GM12878 (cell line): ENCODE data around the gene OXCT2. TPM values are rescaled to one million over a fixed set of nuclear protein-coding genes. Genes with fewer than 3 reads are reported as not detected.
A peak's percentile ranks its signal among the peaks of the same experiment; 100 is the strongest.

Experiments used
- ATAC-seq: fragments of 200-7000 bp; cut with Tn5 transposase; 3 replicates; pipeline ENCODE4 v1.9.1; 2020; ENCODE audit warnings: mild to moderate bottlenecking, moderate library complexity
- BruUV-seq: library from RNA; stranded (reverse); fragments of 400-500 nt; replicated peaks from 2 replicates; lab custom pipeline; 2021; lab: Mats Ljungman, UMichigan
- CTCF ChIA-PET: fragments of 300-600 bp; sonication (Branson Sonifier 250); formaldehyde crosslinking; extraction: SDS; loops from one replicate; lab custom pipeline; 2021; ENCODE audit warnings: inconsistent platforms; lab: Yijun Ruan, JAX
- POLR2A ChIA-PET: fragments of 350-600 bp; formaldehyde crosslinking; extraction: SDS; loops from one replicate; lab custom pipeline; 2021; ENCODE audit warnings: inconsistent platforms; lab: Charles Lee
- RAD21 ChIA-PET: fragments of 300-600 bp; sonication (Branson Sonifier 250); formaldehyde crosslinking; loops from one replicate; lab custom pipeline; 2023; ENCODE audit warnings: antibody characterized with exemption; ENCODE audit not compliant: unreplicated experiment; lab: Charles Lee
- SMC1A ChIA-PET: fragments of 300-600 bp; sonication (Branson Sonifier 250); formaldehyde crosslinking; loops from one replicate; lab custom pipeline; 2023; ENCODE audit not compliant: unreplicated experiment, uncharacterized antibody; lab: Charles Lee
- DNase-seq: peaks from one replicate; pipeline ENCODE4 v3.0.0-alpha.2; 2011; ENCODE audit warnings: low read depth, low spot score
- FAIRE-seq: peaks from 3 replicates; lab custom pipeline; 2011; peaks lifted over from hg19 to GRCh38; lab: Jason Lieb, UNC
- H2AFZ ChIP-seq: 2 replicates; pipeline ENCODE4 v1.6.0; 2011; ENCODE audit warnings: low read depth, low read length, control low read depth; ENCODE audit not compliant: control insufficient read depth
- H3K27ac ChIP-seq: 2 replicates; pipeline ENCODE4 v1.5.1; 2011; ENCODE audit warnings: control low read depth; ENCODE audit not compliant: control insufficient read depth, insufficient read depth
- H3K27me3 ChIP-seq, 2 experiments: replicated peaks in 1 of 2; 2 replicates each; pipeline versions ENCODE4 v1.6.0 to v1.6.1; 2011; ENCODE audit warnings: low read length in 1 of 2; ENCODE audit not compliant: control insufficient read depth in 2 of 2, insufficient read depth in 2 of 2
- H3K36me3 ChIP-seq, 2 experiments: 2 replicates each; pipeline ENCODE4 v1.5.1; 2011; ENCODE audit warnings: low read length in 1 of 2; ENCODE audit not compliant: control insufficient read depth in 2 of 2, insufficient read depth in 2 of 2
- H3K4me1 ChIP-seq: 2 replicates; pipeline ENCODE4 v1.6.1; 2011; ENCODE audit warnings: mild to moderate bottlenecking, low read length, moderate library complexity, mixed read lengths; ENCODE audit not compliant: control insufficient read depth, insufficient read depth
- H3K4me2 ChIP-seq: 2 replicates; pipeline ENCODE4 v1.6.0; 2011; ENCODE audit warnings: control low read depth; ENCODE audit not compliant: control insufficient read depth, insufficient read depth
- H3K4me3 ChIP-seq: fragments of 200-600 bp; sonication (generic); 2 replicates; pipeline ENCODE4 v1.5.1; 2016
- H3K79me2 ChIP-seq: 2 replicates; pipeline ENCODE4 v1.6.0; 2011; ENCODE audit warnings: low read length; ENCODE audit not compliant: control insufficient read depth, insufficient read depth
- H3K9ac ChIP-seq: 2 replicates; pipeline ENCODE4 v1.8.0; 2011; ENCODE audit warnings: low read length, control low read depth, mixed read lengths; ENCODE audit not compliant: control insufficient read depth, insufficient read depth
- H3K9me3 ChIP-seq: replicated peaks from 3 replicates; pipeline ENCODE4 v1.5.1; 2011; ENCODE audit warnings: mild to moderate bottlenecking, low read length; ENCODE audit not compliant: control insufficient read depth, insufficient read depth
- H4K20me1 ChIP-seq: 2 replicates; pipeline ENCODE4 v1.6.0; 2011; ENCODE audit not compliant: control insufficient read depth, insufficient read depth
- BCL11A ChIP-seq: IDR thresholded peaks from 2 replicates; pipeline ENCODE4 v1.6.1; 2011; ENCODE audit warnings: low read depth, low read length
- BHLHE40 ChIP-seq, 2 experiments: fragments of 450-650 bp in 1 of 2; IDR thresholded peaks; 2 replicates each; pipeline ENCODE4 v1.6.1; 2011 to 2017; ENCODE audit warnings: low read depth in 2 of 2, borderline replicate concordance in 1 of 2, improper control_type of control experiment in 1 of 2, low read length in 1 of 2, mild to moderate bottlenecking in 1 of 2
- BMI1 ChIP-seq: fragments of 450-650 bp; IDR thresholded peaks from 2 replicates; pipeline ENCODE4 v1.6.1; 2016; ENCODE audit warnings: mild to moderate bottlenecking, moderate library complexity, borderline replicate concordance
- EP300 ChIP-seq, 2 experiments: fragments of 150-350 bp in 1 of 2; IDR thresholded peaks; 2 replicates each; pipeline ENCODE4 v1.6.1; 2011 to 2012; ENCODE audit warnings: low read depth in 2 of 2, low read length in 2 of 2, borderline replicate concordance in 1 of 2, improper control_type of control experiment in 1 of 2, inconsistent platforms in 1 of 2; ENCODE audit not compliant: control insufficient read depth in 1 of 2
- LARP7 ChIP-seq: fragments of 450-650 bp; IDR thresholded peaks from 2 replicates; pipeline ENCODE4 v1.6.1; 2017; ENCODE audit warnings: mild to moderate bottlenecking
- NFYA ChIP-seq: IDR thresholded peaks from 2 replicates; pipeline ENCODE4 v1.6.1; 2011; ENCODE audit warnings: low read depth, mild to moderate bottlenecking, low read length, improper control_type of control experiment, borderline replicate concordance
- SMARCA5 ChIP-seq: fragments of 450-650 bp; IDR thresholded peaks from 2 replicates; pipeline ENCODE4 v1.6.1; 2017; ENCODE audit warnings: mild to moderate bottlenecking
- ZBTB33 ChIP-seq: fragments of 450-650 bp; IDR thresholded peaks from 2 replicates; pipeline ENCODE4 v1.6.1; 2017; ENCODE audit warnings: mild to moderate bottlenecking
- ZNF217 ChIP-seq: fragments of 450-650 bp; IDR thresholded peaks from 2 replicates; pipeline ENCODE4 v1.6.1; 2017; ENCODE audit warnings: antibody characterized with exemption, mild to moderate bottlenecking
- WGBS: methylation state at CpG from one replicate; pipeline ENCODE4 v1.1.6; 2016; ENCODE audit warnings: low lambda C conversion rate; ENCODE audit not compliant: insufficient replicate concordance, insufficient coverage; ENCODE audit errors: missing lambda C conversion rate; 5-methylcytosine and 5-hydroxymethylcytosine counted together
- in situ Hi-C: fragments of 300-500 bp; cut with MboI; formaldehyde crosslinking; loops from 9 replicates; pipeline ENCODE4 v1.14.3; 2018; ENCODE audit warnings: mixed read lengths
- intact Hi-C: fragments of 100-400 bp; cut with micrococcal nuclease; formaldehyde crosslinking; loops from one replicate; pipeline ENCODE4 v1.14.2; 2022; ENCODE audit not compliant: unreplicated experiment
- polyA plus RNA-seq, 11 experiments: library from polyadenylated mRNA; depleted of rRNA in 4 of 11; unstranded in 6 of 11; stranded (reverse) in 5 of 11; fragments of >200 nt; fragmentation: Nextera tagmentation in 4 of 11; fragmentation: Illumina TruSeq in 1 of 11; extraction: Ambion mirVana in 4 of 11; extraction: Trizol in 1 of 11; gene quantifications; 1 replicate in 1 of 11; 2 replicates in 10 of 11; pipeline versions ENCODE4 v1.2.1 to v1.2.3, GENCODE V29; 2011 to 2016; ENCODE audit warnings: inconsistent platforms in 2 of 11, missing spikeins in 2 of 11, low read depth in 1 of 11
- total RNA-seq, 4 experiments: library from RNA; depleted of rRNA in 3 of 4; stranded (reverse); fragments of >200 nt in 3 of 4; fragmentation: Illumina TruSeq in 1 of 4; extraction: Trizol in 1 of 4; gene quantifications; 2 replicates each; pipeline versions ENCODE4 v1.2.1 to v1.2.3, GENCODE V29; 2013 to 2021

The OXCT2 gene
- total and polyA plus RNA-seq, 10 of the 15 experiments (the other 5 are each of a cell fraction or from before 2014, with no cell fraction given), result 0.06 to 1.9 (median 0.59) TPM

GRCh38 chr1:39816415-39817090 is 45.4 kb upstream of the OXCT2 start (continued):
- 0 out of 4 replicates have a peak, but pooled peaks of 1 of the 2 experiments have one; percentile 32 for TF ChIP-seq EP300 (IDR thresholded peaks at IDR 0.05; ENCODE audit: borderline replicate concordance in 1 of 2, control insufficient read depth in 1 of 2, low read depth in 2 of 2, low read length in 2 of 2)
- peak in 1 of 2 experiments; percentile 1; a peak in 1 of 4 replicates for TF ChIP-seq BHLHE40 (IDR thresholded peaks at IDR 0.05; ENCODE audit: borderline replicate concordance in 1 of 2, low read depth in 2 of 2, low read length in 1 of 2)
- no peak for TF ChIP-seq BCL11A
- no peak for TF ChIP-seq ZBTB33
- peak; percentile 53; the same call in 1 of the 2 replicates for TF ChIP-seq LARP7
- TF ChIP-seq ZNF217, result no peak
- peak; percentile 65; the same call in 1 of the 2 replicates for TF ChIP-seq SMARCA5

- Histone ChIP-seq H3K36me3 (no peaks in the 10 kb centered on the region), H4K20me1 (no peaks in the 10 kb centered on the region), H3K4me2 (no peak overlapping the region), H3K27me3 (no peaks in the 10 kb centered on the region), H3K4me3 (no peak overlapping the region), H3K79me2 (no peaks in the 10 kb centered on the region), H3K9ac (no peak overlapping the region), H2AFZ (no peak overlapping the region), H3K27ac (no peak overlapping the region), H3K9me3 (no peaks in the 10 kb centered on the region), H3K4me1 (peaks cover 17% of the 10 kb centered on the region)
- intact Hi-C loops (no loop called here), in situ Hi-C loops (no loop called here)
- ATAC-seq, result no peak
- no peak for DNase-seq
- ChIA-PET RAD21 (no interaction called here), SMC1A (no interaction called here), CTCF (no interaction called here), POLR2A (no interaction called here)
- FAIRE-seq, result no peak
- no TSS peak for BruUV-seq
- TF ChIP-seq BMI1 (no peak), NFYA (no peak), ZBTB33 (no peak)
- WGBS, result 13% methylated on average over 3 of the region's 3 CpGs
These were observed 41.8 kb upstream of the OXCT2 start for GRCh38 chr1:39812913-39813312.
